ENCODE data around the gene NPR2. TPM values are rescaled to one million over a fixed set of nuclear protein-coding genes. Genes with fewer than 3 reads are reported as not detected.

NPR2 gene
- total and polyA plus RNA-seq, 2 donors (not counting 3 experiments of a cell fraction or from before 2014, with no cell fraction given): 16.4 to 25.6 TPM

DNA sequence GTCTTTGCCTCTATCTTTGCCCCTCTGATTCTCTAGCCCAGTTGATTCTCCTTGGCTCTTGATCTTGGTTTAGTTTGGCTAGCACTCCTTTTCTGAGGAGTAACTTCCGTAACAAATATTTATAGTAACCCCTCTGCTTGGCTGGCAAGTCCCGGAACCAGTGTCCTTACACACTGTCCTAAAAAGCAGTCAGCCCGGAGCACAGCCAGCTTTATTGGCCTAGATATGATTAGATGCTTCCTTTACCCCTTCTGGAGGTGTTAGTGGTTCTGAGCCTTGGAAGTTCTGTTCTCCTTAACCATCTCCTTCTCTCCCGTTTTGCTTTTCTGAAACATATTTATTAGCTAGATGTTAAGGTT lies 20.3 kb upstream of the NPR2 start:
- ChIA-PET CTCF (interaction anchor here (1.1 to 4.2 kb wide), 9 partner anchors 9 to 111 kb away, joined by 3 to 21 read pairs (median 7); partner anchors contain the start of genes GBA2, MSMP and RGP1), POLR2A (interaction anchor here (0.7 to 2.0 kb wide), 2 partner anchors 11 to 40 kb away, joined by 3 to 4 read pairs; no protein-coding TSS in a partner anchor)
- Histone ChIP-seq H3K9me1 (replicated peaks; ENCODE audit: control insufficient read depth, extremely low read depth, insufficient read depth, low read length) (no peaks in the 10 kb centered on the region), H3K79me2 (ENCODE audit: control insufficient read depth, insufficient read depth, low read length) (no peaks in the 10 kb centered on the region), H3K27ac (ENCODE audit: insufficient read depth, low read depth, low read length) (peak overlapping the region; percentile 43), H3K9me3 (replicated peaks; ENCODE audit: control insufficient read depth, insufficient read depth, low read length) (no peaks in the 10 kb centered on the region), H3K4me2 (ENCODE audit: insufficient read depth, low read length) (peak overlapping the region; percentile 78), H2AFZ (ENCODE audit: low read depth, low read length) (peak overlapping the region; percentile 60), H3K36me3 (ENCODE audit: control insufficient read depth in 2 of 2, extremely low read depth in 1 of 2, insufficient read depth in 2 of 2, low read length in 2 of 2) (no peaks in the 10 kb centered on the region), H3K4me1 (ENCODE audit: control insufficient read depth, extremely low read depth, insufficient read depth, low read length) (peaks cover 34% of the 10 kb centered on the region), H3K4me3 (replicated peaks in 1 of 3; ENCODE audit: insufficient read depth in 1 of 3, low read depth in 1 of 3, low read length in 3 of 3) (peak overlapping the region in 1 of 3 experiments; percentile 3), H3K9ac (replicated peaks; ENCODE audit: extremely low read depth, insufficient read depth, low read length) (peak overlapping the region; percentile 41), H3K27me3 (ENCODE audit: control insufficient read depth in 2 of 2, insufficient read depth in 2 of 2, low read length in 2 of 2) (no peaks in the 10 kb centered on the region), H4K20me1 (replicated peaks; ENCODE audit: control insufficient read depth, extremely low read depth, insufficient read depth, low read length) (no peaks in the 10 kb centered on the region)
- dilution Hi-C loops (cut with MboI; ENCODE audit: extremely low pct_ligation_motif_present, low sequenced_read_pairs) (no loop called here), intact Hi-C loops (cut with micrococcal nuclease) (loop anchor here (1.0 to 2.0 kb wide), 2 partner anchors 11 to 14 kb away; no protein-coding TSS in a partner anchor)
- BruUV-seq (replicated peaks): no TSS peak
- FAIRE-seq (peak; percentile 69), DNase-seq (ENCODE audit: low read depth, low spot score) (peak; percentile 38)
- no peak for TF ChIP-seq MYC (IDR thresholded peaks at IDR 0.05; ENCODE audit: low read depth, low read length)
- TF ChIP-seq, protein P1, sequence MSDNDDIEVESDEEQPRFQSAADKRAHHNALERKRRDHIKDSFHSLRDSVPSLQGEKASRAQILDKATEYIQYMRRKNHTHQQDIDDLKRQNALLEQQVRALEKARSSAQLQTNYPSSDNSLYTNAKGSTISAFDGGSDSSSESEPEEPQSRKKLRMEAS (IDR thresholded peaks at IDR 0.05; ENCODE audit: insufficient read depth, insufficient read length): no peak
- no peak for TF ChIP-seq EZH2 (IDR thresholded peaks at IDR 0.05; ENCODE audit: borderline replicate concordance, low read depth, low read length, severe bottlenecking)
- TF ChIP-seq FOS (IDR thresholded peaks at IDR 0.05; ENCODE audit: borderline replicate concordance, insufficient read depth, low read length): no peak
- TF ChIP-seq, protein P2, sequence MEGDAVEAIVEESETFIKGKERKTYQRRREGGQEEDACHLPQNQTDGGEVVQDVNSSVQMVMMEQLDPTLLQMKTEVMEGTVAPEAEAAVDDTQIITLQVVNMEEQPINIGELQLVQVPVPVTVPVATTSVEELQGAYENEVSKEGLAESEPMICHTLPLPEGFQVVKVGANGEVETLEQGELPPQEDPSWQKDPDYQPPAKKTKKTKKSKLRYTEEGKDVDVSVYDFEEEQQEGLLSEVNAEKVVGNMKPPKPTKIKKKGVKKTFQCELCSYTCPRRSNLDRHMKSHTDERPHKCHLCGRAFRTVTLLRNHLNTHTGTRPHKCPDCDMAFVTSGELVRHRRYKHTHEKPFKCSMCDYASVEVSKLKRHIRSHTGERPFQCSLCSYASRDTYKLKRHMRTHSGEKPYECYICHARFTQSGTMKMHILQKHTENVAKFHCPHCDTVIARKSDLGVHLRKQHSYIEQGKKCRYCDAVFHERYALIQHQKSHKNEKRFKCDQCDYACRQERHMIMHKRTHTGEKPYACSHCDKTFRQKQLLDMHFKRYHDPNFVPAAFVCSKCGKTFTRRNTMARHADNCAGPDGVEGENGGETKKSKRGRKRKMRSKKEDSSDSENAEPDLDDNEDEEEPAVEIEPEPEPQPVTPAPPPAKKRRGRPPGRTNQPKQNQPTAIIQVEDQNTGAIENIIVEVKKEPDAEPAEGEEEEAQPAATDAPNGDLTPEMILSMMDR (IDR thresholded peaks at IDR 0.05; ENCODE audit: extremely low read depth in 1 of 2, insufficient read depth in 1 of 2, low read depth in 1 of 2, low read length in 2 of 2): no peak
- TF ChIP-seq JUN (IDR thresholded peaks at IDR 0.05; ENCODE audit: borderline replicate concordance, insufficient read depth, insufficient read length, low read depth): no peak
- TF ChIP-seq POLR2AphosphoS5 (IDR thresholded peaks at IDR 0.05; ENCODE audit: insufficient read depth, low read depth, low read length): no peak
- no peak for TF ChIP-seq POLR2A (IDR thresholded peaks at IDR 0.05; ENCODE audit: low read depth, low read length)
- TF ChIP-seq GATA2 (IDR thresholded peaks at IDR 0.05; ENCODE audit: insufficient read depth, insufficient read length, low read depth, low read length): no peak
